Progenitor cell of endocrine pancreas (in vitro differentiated cells): ENCODE measurements around the gene VPS52. TPM values are rescaled to one million over a fixed set of nuclear protein-coding genes. Genes with fewer than 3 reads are reported as not detected.

Experiments
- DNase-seq: peaks from one replicate; pipeline ENCODE4 v3.0.0; 2021; ENCODE audit warnings: low spot score; ENCODE audit not compliant: unreplicated experiment
- H3K27ac Mint-ChIP-seq: 2 replicates; pipeline ENCODE4 v1.8.0; 2021; ENCODE audit warnings: mild to moderate bottlenecking, moderate library complexity, mixed read lengths
- H3K27me3 Mint-ChIP-seq: 2 replicates; pipeline ENCODE4 v1.8.0; 2021; ENCODE audit warnings: mixed read lengths
- H3K36me3 Mint-ChIP-seq: 2 replicates; pipeline ENCODE4 v1.8.0; 2022; ENCODE audit warnings: mixed read lengths; ENCODE audit not compliant: insufficient read depth
- H3K4me1 Mint-ChIP-seq: 2 replicates; pipeline ENCODE4 v1.8.0; 2021; ENCODE audit warnings: low read depth, mixed read lengths
- H3K4me3 Mint-ChIP-seq: 2 replicates; pipeline ENCODE4 v1.8.0; 2021; ENCODE audit warnings: low read depth, mild to moderate bottlenecking, moderate library complexity, mixed read lengths
- H3K9me3 Mint-ChIP-seq: 2 replicates; pipeline ENCODE4 v1.8.0; 2021; ENCODE audit warnings: low read depth, mixed read lengths
- CTCF ChIP-seq: fragments of 200-600 bp; sonication (generic); IDR thresholded peaks from one replicate; pipeline ENCODE4 v1.5.0; 2021; ENCODE audit warnings: antibody characterized with exemption, mild to moderate bottlenecking; ENCODE audit not compliant: unreplicated experiment
- total RNA-seq: library from RNA; stranded (reverse); gene quantifications from 2 replicates; pipeline ENCODE4 v1.2.1, GENCODE V29; 2021

Gene VPS52
- total RNA-seq, 1 donor from 2014 or later = 77.2 TPM

GRCh38 chr6:33205191-33206026 lies 66.3 kb downstream of the VPS52 start:
- peaks cover 41% of the 10 kb centered on the region for H3K4me1 Mint-ChIP-seq

GRCh38 chr6:33204415-33205190 lies 67.1 kb downstream of the VPS52 start, which contains the start of gene HSD17B8:
HSD17B8 (plus strand) TSS chr6:33204655; CDS start chr6:33204669, 14 bp downstream.
- peaks cover 3% of the 10 kb centered on the region for H3K27me3 Mint-ChIP-seq
- peak; percentile 88 for DNase-seq
- H3K4me3 Mint-ChIP-seq = peak within 1 kb of the TSS; percentile 100
- H3K9me3 Mint-ChIP-seq = no peaks in the 10 kb centered on the region
- H3K27ac Mint-ChIP-seq = peak within 1 kb of the TSS; percentile 95
- H3K36me3 Mint-ChIP-seq = peaks cover 17% of the 10 kb centered on the region
- H3K4me1 Mint-ChIP-seq = peaks cover 41% of the 10 kb centered on the region
- TF ChIP-seq CTCF = no peak

More at GRCh38 chr6:33205191-33206026, 66.3 kb downstream of the VPS52 start:
- peaks cover 21% of the 10 kb centered on the region for H3K36me3 Mint-ChIP-seq
- no peak for TF ChIP-seq CTCF
- H3K9me3 Mint-ChIP-seq = no peaks in the 10 kb centered on the region
- peaks cover 3% of the 10 kb centered on the region for H3K27me3 Mint-ChIP-seq
- peak overlapping the region; percentile 89 for H3K4me3 Mint-ChIP-seq
- peak overlapping the region; percentile 95 for H3K27ac Mint-ChIP-seq
- DNase-seq = no peak

- DNase-seq = no peak
- Mint-ChIP-seq H3K9me3 (no peaks in the 10 kb centered on the region), H3K27ac (peak overlapping the region; percentile 93), H3K27me3 (peaks cover 3% of the 10 kb centered on the region), H3K4me1 (peaks cover 46% of the 10 kb centered on the region), H3K4me3 (peak overlapping the region; percentile 89), H3K36me3 (peaks cover 16% of the 10 kb centered on the region)
- no peak for TF ChIP-seq CTCF
Measured at GRCh38 chr6:33204165-33204414, 67.6 kb downstream of the VPS52 start.

GRCh38 chr6:33203443-33204164 lies 68.1 kb downstream of the VPS52 start:
- peaks cover 45% of the 10 kb centered on the region for H3K4me1 Mint-ChIP-seq
- peaks cover 16% of the 10 kb centered on the region for H3K36me3 Mint-ChIP-seq

More at GRCh38 chr6:33203443-33204164, 68.1 kb downstream of the VPS52 start:
- Mint-ChIP-seq H3K27ac (peak overlapping the region; percentile 93), H3K9me3 (no peaks in the 10 kb centered on the region), H3K4me3 (peak overlapping the region; percentile 100), H3K27me3 (peaks cover 3% of the 10 kb centered on the region)
- no peak for TF ChIP-seq CTCF
- DNase-seq = no peak
